GM19099 (cell line): ENCODE results near the gene MDK.

Experiments
- POLR2A ChIP-seq: IDR thresholded peaks from 3 replicates; pipeline ENCODE4 v1.6.1; 2011; ENCODE audit warnings: low read depth; ENCODE audit not compliant: insufficient read length; ENCODE audit errors: extremely low read depth

The MDK gene

DNA sequence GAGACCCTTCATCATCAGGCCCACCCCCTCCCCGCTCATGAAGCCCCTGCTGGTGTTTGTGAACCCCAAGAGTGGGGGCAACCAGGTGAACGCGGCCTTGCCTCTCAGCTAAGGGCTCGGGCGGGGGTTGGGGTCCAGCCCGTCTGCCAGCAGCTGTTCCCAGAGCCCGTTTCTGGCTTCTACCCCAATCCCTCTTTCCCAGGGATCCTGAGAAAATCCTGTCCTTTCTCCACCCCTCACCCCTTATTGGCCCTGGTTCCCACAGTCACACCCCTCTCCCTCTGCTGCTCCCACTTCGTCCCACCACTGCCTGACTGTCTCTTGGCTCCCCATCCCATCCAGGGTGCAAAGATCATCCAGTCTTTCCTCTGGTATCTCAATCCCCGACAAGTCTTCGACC is 9.4 kb upstream of the MDK start:
- TF ChIP-seq POLR2A, result no peak

DNA sequence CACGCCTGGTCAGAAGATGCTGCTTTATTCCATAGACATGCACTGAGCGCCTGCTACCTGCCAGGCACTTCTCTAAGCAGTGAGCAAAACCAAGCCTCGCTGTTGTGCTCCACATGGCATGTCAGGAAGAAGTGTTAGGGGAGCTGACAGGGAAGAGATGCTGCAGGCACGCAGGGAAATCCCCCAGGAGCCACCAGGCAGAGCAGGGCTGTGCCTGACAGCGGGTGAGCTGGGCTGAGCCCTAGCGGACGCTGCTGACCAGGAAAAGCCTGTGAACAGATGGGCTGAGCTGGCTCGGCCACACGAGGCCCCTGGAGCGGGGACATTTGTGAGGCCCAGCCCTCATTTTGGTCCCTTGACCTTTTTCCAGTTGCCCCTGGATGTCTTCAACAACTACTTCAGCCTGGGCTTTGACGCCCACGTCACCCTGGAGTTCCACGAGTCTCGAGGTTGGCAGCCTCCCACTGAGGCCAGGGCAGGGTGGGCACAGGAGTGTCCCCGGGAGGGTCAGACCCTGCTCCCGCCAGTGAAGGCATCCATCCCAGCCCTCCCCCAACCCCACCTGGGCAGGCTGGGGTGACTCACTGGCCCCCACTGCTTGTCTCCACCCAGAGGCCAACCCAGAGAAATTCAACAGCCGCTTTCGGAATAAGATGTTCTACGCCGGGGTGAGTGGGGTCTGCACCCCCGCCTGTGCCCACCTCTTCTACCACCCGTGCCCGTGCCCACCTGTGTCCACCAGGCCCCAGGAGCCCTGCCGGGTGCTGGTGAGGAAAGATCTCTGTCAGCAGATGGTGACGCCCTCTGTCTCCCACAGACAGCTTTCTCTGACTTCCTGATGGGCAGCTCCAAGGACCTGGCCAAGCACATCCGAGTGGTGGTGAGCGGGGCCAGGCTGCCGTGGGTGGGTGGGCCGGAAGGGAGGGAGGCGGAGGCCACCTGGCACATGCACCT is 7.4 kb upstream of the MDK start:
- TF ChIP-seq POLR2A, result no peak

- TF ChIP-seq POLR2A, result no peak
Measured at GRCh38 chr11:46374815-46375214, 6.7 kb upstream of the MDK start.

GRCh38 chr11:46375392-46376101 is 5.9 kb upstream of the MDK start:
- no peak for TF ChIP-seq POLR2A

DNA sequence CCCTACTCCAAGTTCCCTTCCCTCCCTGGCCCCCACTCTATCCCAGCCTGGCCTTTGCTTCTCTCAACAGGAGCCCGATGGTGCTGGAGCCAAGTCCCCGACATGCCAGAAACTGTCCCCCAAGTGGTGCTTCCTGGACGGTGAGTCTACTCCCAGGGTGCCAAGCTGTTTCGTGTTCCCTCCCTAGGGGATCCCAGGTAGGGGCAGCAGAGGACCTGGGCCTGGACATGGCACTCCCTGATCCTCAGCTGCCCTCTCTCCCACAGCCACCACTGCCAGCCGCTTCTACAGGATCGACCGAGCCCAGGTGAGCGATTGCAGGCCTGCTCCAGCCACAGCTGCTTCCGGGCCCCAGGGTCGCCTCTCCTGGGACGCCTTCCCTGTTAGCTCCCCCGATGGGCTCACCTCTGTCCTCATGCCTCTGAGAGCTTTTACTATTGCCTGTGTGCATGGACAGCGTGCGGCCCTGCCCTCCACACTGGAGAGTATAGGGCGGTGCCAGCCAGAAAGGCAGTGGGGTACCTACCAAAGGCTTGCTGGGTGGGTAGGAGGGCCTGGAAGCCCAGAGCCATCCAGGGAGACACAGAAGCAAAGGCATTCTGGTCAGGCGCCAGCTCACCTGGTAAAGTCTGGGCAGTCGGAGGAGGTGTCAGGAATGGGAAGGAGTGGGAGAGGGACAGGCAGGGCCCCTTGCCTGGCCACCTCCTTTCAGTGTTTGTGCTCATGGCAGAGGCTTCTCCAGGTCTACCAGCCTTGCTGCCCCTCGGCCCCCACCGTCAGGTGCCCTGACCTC is 5.0 kb upstream of the MDK start:
- no peak for TF ChIP-seq POLR2A

GRCh38 chr11:46377290-46377689 is 4.2 kb upstream of the MDK start:
- TF ChIP-seq POLR2A, result no peak

DNA sequence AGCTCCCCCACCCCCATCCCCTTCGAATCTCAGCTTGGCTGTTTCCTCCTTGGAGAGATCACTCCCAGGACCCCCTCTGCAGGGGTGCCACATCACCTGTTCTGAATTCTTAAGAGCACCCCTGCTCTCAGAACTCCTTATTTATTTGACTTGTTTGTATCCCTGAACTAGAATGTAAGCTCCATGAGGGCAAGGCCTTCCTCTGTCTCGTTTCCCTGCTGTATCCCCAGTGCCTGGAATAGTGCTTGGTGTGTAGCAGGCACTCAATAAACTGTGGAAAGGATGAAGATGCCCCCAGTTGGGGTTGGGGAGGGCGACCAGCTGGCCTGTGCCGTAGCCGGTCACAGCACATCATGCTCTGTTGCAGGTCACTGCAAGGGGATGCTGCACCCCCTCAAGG is 3.6 kb upstream of the MDK start:
- TF ChIP-seq POLR2A, result no peak

- no peak for TF ChIP-seq POLR2A
Measured at GRCh38 chr11:46378296-46378695, 3.2 kb upstream of the MDK start.

DNA sequence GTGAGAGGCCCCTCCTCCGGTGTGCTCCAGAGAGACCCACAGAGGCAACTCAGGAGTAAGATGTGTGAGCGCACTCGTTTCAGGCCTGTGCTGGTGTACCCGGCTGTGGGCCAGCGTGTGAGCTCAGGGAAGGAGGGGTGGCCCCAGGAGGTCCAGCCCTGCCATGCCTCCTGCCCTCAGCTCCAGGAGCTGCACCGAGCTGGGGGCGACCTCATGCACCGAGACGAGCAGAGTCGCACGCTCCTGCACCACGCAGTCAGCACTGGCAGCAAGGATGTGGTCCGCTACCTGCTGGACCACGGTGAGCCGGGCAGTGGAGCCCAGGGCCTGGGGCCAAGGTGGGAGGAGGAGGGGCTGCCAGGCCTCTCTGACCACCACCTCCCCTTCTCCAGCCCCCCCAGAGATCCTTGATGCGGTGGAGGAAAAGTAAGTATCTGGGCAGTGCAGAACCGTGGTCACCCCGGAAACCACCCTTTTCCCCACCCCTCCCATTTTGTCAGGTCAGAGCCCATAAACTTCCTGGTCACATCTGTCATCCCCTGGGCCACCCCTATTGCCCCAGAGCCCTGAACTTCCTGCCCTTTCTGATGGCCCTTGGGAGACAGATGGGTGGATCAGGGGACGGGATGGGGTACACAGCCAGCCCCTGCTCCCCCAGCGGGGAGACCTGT is 2.5 kb upstream of the MDK start:
- no peak for TF ChIP-seq POLR2A

- no peak for TF ChIP-seq POLR2A
Measured at GRCh38 chr11:46380340-46381047, 975 bp upstream of the MDK start.

- TF ChIP-seq POLR2A, result no peak
Measured at GRCh38 chr11:46381819-46382645, 563 bp downstream of the MDK start.

GRCh38 chr11:46382646-46383403 is 1.4 kb downstream of the MDK start:
- TF ChIP-seq POLR2A, result no peak

- no peak for TF ChIP-seq POLR2A
Measured at GRCh38 chr11:46383404-46383758, 1.9 kb downstream of the MDK start.

GRCh38 chr11:46383974-46384701 is 2.7 kb downstream of the MDK start:
- no peak for TF ChIP-seq POLR2A
